IPS-18c (cell line): ENCODE measurements around the gene PSENEN.
"Not testable (repeated sequence)": the region's sequence is repeated elsewhere in the genome, so short reads cannot be mapped to it uniquely, and the experiment has no call there.

Experiments
- H3K4me3 ChIP-seq: 2 replicates; pipeline ENCODE4 v1.7.0; 2013; ENCODE audit warnings: low read depth, mild to moderate bottlenecking, low read length, moderate library complexity; ENCODE audit not compliant: insufficient read depth
- H3K9me3 ChIP-seq: one replicate; pipeline ENCODE4 v1.6.1; 2013; ENCODE audit warnings: mild to moderate bottlenecking, low read length, moderate library complexity; ENCODE audit not compliant: control insufficient read depth, insufficient read depth

PSENEN gene

DNA sequence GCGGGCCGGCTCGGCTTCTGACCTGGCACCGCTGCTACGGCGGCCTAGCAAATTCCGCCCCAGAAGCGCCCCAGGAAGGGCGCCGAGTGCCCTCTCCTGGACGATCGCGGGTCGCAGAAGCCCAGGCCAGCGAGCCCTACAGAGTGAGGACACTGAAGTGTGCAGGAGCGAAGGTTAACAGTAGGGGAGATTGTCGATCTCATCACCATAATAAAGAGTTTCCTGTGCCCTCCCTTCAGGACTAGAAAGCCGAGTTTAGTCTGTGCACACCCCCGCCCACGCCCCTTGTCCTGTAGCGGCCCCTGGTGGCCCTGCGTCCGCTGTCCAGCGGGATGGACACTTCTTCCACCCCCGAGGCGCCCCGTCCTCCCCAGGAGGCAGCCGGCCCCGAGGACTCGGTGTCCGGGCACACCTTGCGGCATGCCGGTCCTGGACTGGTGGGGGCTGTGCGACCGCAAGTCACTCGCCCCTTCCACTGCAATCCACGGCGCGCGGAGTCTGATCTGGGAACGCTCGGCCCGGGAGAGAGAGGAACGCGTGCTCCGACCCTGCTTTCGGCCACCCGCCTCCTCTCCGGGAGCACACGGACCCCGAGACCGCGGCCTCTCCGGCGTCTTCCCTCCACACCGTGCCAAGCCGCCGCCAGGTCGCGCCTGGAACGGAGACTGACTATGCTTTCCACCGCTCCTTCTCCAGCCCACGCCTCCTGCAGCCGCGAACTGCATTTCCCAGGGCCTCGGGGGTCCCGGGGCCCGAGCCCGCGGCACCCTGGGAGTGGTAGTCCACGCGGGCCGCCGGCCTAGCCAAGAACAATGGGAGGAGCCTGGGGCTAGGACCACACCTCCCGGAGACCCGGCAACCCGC, 28.4 kb upstream of the PSENEN start:
- peak overlapping the region; percentile 92 for H3K4me3 ChIP-seq
- H3K9me3 ChIP-seq, result no peaks in the 10 kb centered on the region

DNA sequence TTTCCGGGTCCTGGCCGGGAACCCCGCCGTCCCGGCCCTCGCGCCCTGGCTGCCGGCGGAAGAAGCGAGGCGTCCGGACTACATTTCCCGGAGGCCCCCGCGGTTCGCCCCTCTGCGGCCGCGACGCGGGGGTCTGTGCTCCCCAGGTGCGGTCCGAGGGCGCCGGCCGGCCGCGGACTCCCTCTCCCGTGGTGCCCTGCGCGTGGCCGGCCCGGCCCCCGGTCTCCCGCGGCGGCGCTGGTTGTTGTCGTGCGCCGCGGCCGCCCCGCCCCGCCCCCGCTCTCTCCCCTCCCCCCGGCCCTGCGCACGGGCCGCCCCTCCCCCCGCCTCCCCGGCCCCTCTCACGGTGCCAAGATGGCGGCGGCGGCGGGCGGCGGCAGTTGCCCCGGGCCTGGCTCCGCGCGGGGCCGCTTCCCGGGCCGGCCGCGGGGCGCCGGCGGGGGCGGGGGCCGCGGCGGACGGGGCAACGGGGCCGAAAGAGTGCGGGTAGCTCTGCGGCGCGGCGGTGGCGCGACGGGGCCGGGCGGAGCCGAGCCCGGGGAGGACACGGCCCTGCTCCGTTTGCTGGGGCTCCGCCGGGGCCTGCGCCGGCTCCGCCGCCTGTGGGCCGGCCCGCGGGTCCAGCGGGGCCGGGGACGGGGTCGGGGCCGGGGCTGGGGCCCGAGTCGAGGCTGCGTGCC, 27.6 kb upstream of the PSENEN start, which contains the start of gene KMT2B:
Gene KMT2B (plus strand): TSS at position 339 of the 680 bp plus-strand sequence. CDS start 16 bp downstream, at position 355.
- Histone ChIP-seq H3K4me3 (peak within 1 kb of the TSS; percentile 92), H3K9me3 (no peaks in the 10 kb centered on the region)

DNA sequence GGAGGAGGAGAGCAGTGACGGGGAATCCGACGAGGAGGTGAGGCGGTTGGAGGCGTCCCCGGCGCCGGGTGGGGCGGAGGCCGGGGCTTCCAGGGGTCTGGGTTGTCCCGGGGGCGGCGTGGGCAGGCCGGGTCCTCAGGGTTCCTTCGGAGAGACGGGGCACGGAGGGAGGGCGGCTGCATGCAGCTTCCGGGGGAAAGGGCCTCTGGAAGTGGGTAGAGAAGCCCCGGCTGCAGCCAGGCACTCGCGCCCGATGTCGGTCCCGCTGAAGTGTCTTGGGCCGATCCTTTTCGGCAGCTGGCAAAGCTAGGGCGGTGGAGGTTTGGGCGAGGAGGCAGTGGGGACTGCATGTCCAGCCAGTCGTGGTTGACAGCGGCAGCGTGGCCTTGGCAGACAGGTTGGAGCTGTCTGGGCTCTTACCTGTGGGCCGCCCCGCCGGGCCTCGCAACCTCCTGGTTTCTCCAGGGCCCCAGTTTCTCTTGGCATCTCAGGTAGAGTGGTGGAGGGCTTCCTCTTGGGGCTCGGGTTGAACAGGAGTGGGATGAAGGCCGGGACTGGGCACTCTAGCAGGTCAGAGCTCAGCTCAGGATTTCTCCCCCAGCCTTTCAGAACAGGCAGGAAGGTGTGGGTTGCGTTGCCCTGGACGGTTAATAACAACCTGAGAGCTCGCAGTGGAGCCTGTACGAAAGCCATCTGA, 27.0 kb upstream of the PSENEN start:
- Histone ChIP-seq H3K4me3 (peak overlapping the region; percentile 89), H3K9me3 (no peaks in the 10 kb centered on the region)

DNA sequence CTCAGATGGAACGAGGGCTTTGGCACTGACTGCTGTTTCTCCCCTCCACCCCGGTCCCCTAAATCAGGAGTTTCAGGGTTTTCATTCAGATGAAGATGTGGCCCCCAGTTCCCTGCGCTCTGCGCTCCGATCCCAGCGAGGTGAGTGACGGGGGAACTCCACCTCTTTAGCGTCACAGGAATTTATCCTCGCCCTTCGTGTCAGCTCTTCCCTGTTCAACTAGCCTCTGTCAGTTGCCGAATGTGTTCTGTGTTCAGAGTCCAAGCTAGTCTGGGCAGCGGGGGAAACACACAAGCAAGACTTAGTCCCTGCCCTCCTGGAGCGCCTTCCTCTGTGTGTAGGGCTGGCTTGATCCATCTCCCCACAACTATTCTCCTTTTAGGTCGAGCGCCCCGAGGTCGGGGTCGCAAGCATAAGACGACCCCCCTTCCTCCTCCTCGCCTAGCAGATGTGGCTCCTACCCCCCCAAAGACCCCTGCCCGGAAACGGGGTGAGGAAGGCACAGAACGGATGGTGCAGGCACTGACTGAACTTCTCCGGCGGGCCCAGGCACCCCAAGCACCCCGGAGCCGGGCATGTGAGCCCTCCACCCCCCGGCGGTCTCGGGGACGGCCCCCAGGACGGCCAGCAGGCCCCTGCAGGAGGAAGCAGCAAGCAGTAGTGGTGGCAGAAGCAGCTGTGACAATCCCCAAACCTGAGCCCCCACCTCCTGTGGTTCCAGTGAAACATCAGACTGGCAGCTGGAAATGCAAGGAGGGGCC, 25.9 kb upstream of the PSENEN start:
- H3K4me3 ChIP-seq, result peak overlapping the region; percentile 89
- H3K9me3 ChIP-seq, result no peaks in the 10 kb centered on the region

DNA sequence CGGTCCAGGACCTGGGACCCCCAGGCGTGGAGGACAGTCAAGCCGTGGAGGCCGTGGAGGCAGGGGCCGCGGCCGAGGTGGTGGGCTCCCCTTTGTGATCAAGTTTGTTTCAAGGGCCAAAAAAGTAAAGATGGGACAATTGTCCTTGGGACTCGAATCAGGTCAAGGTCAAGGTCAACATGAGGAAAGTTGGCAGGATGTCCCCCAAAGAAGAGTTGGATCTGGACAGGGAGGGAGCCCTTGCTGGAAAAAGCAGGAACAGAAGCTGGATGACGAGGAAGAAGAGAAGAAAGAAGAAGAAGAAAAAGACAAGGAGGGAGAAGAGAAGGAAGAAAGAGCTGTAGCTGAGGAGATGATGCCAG, 25.3 kb upstream of the PSENEN start:
- H3K9me3 ChIP-seq, result no peaks in the 10 kb centered on the region
- H3K4me3 ChIP-seq, result no peak overlapping the region

DNA sequence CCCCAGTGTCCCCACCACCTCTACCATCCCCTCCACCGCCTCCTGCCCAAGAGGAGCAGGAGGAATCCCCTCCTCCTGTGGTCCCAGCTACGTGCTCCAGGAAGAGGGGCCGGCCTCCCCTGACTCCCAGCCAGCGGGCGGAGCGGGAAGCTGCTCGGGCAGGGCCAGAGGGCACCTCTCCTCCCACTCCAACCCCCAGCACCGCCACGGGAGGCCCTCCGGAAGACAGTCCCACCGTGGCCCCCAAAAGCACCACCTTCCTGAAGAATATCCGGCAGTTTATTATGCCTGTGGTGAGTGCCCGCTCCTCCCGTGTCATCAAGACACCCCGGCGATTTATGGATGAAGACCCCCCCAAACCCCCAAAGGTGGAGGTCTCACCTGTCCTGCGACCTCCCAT, 24.8 kb upstream of the PSENEN start:
- no peak overlapping the region for H3K4me3 ChIP-seq
- H3K9me3 ChIP-seq, result no peaks in the 10 kb centered on the region

DNA sequence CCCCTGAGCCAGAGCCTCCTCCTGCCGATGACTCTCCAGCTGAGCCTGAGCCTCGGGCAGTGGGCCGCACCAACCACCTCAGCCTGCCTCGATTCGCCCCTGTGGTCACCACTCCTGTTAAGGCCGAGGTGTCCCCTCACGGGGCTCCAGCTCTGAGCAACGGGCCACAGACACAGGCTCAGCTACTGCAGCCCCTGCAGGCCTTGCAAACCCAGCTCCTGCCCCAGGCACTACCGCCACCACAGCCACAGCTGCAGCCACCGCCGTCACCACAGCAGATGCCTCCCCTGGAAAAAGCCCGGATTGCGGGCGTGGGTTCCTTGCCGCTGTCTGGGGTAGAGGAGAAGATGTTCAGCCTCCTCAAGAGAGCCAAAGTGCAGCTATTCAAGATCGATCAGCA, 24.1 kb upstream of the PSENEN start:
- no peak overlapping the region for H3K4me3 ChIP-seq
- no peaks in the 10 kb centered on the region for H3K9me3 ChIP-seq

DNA sequence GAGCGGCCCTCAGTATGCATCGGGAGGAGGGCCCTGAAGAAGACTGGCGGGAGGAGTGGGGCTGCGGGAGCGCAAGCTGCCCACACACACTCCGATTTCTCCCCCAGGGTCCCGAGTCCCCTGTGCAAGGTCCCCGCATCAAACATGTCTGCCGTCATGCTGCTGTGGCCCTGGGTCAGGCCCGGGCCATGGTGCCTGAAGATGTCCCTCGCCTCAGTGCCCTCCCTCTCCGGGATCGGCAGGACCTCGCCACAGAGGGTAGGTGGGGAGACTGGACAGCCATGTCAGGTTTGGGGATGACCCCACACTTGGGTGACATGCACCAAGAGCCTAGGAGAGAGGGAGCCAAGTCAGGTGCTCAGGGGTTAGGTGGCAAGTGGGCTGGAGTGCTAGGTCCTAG, 23.0 kb upstream of the PSENEN start:
- Histone ChIP-seq H3K4me3 (no peak overlapping the region), H3K9me3 (no peaks in the 10 kb centered on the region)

DNA sequence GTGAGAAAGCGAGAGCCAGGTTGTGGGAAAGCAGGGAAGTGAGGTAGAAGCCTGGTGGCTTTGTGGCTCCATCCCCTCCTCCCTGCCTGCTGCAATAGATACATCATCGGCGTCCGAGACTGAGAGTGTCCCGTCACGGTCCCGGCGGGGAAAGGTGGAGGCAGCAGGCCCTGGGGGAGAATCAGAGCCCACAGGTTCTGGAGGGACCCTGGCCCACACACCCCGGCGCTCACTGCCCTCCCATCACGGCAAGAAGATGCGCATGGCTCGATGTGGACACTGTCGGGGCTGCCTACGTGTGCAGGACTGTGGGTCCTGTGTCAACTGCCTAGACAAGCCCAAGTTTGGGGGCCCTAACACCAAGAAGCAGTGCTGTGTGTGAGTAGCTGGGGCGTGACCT, 22.6 kb upstream of the PSENEN start:
- Histone ChIP-seq H3K4me3 (no peak overlapping the region), H3K9me3 (no peaks in the 10 kb centered on the region)

DNA sequence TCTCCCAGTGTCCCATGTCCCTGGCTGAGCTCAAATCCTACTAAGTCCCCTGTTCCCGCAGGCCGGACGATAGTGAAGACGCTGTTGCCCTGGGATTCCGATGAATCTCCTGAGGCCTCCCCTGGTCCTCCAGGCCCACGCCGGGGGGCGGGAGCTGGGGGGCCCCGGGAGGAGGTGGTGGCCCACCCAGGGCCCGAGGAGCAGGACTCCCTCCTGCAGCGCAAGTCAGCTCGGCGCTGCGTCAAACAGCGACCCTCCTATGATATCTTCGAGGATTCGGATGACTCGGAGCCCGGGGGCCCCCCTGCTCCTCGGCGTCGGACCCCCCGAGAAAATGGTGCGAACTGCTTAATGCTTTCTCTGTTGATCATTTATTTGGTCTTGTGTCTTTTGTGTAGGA, 21.8 kb upstream of the PSENEN start:
- H3K4me3 ChIP-seq, result no peak overlapping the region
- H3K9me3 ChIP-seq, result no peaks in the 10 kb centered on the region

DNA sequence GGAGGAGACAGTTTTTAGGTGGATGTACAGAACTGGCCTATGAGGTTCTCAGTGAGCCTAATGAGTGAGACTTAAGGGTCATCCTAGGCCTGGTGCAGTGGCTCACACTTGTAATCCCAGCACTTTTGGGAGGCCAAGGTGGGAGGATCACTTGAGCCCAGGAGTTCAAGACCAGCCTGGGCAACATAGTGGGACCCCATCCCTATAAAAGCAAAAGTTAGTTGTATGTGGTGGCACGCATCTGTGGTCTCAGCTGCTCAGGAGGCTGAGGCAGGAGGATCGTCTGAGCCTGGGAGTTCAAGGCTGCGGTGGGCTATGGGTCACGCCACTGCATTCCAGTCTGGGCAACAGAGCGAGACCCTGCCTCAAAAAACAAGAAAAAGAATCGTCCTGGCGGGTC, 21.3 kb upstream of the PSENEN start:
- H3K9me3 ChIP-seq, H3K4me3 ChIP-seq: not testable (repeated sequence)

DNA sequence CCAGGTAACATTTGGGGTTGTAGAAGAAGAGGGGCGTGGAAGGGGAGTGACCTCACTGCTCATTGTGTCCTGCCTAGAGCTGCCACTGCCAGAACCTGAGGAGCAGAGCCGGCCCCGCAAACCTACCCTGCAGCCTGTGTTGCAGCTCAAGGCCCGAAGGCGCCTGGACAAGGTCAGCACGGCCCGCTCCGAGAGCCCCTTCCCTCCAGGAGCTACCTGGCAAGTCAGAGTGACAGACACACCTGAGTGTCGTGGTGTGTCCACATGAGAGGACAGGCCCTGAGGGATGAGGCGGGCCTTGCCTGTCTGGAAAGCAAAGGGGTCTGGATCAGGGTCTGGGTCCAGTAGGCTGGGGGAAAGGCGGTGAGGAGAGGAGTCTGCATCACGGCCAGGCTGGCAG, 20.9 kb upstream of the PSENEN start:
- H3K9me3 ChIP-seq, result no peaks in the 10 kb centered on the region
- H3K4me3 ChIP-seq, result no peak overlapping the region

DNA sequence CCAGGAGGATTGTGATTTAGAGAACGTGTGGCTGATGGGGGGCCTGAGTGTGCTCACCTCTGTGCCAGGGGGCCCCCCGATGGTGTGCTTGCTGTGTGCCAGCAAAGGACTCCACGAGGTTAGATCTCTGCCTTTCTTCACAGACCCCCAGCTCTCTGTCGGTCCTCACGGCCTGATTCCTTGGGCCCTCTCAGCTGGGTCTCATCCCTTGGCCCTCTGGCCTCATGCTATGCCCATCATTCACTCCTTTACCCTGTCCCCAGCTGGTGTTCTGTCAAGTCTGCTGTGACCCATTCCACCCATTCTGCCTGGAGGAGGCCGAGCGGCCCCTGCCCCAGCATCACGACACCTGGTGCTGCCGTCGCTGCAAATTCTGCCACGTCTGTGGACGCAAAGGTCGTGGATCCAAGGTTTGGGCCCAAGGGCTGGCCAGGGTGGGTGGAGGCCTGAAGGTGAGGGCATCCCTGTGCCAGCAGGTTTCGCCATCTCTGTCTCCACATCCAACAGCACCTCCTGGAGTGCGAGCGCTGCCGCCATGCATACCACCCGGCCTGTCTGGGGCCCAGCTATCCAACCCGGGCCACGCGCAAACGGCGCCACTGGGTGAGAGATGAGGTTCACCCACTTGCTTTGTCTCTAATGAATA, 20.1 kb upstream of the PSENEN start:
- no peak overlapping the region for H3K4me3 ChIP-seq
- H3K9me3 ChIP-seq, result no peaks in the 10 kb centered on the region

DNA sequence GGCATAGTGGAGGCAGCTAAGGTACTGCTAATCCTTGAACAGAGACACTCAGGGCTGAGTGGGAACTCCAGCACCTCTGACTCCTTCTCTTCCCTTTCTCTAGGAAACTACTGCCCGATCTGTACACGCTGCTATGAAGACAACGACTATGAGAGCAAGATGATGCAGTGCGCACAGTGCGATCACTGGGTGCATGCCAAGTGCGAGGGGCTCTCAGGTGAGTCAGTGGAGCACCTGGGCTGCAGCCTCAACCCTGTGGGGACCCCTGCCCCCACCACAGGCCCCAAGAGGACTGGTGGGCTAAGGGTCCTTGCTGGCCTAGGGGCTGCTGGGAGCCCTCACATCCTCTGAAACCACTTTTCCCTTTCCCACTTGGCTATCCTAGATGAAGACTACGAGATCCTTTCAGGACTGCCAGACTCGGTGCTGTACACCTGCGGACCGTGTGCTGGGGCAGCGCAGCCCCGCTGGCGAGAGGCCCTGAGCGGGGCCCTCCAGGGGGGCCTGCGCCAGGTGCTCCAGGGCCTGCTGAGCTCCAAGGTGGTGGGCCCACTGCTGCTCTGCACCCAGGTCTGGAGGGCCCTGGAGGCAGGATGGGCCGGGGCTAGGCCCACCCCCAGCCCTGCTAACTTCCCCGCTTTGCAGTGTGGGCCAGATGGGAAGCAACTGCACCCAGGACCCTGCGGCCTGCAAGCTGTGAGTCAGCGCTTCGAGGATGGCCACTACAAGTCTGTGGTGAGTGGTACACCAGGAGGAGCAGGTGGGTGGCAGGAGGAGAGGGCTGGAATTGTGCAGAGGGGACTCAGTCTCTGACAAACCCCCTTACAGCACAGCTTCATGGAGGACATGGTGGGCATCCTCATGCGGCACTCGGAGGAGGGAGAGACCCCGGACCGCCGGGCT, 18.1 kb upstream of the PSENEN start:
- H3K9me3 ChIP-seq, result no peaks in the 10 kb centered on the region

DNA sequence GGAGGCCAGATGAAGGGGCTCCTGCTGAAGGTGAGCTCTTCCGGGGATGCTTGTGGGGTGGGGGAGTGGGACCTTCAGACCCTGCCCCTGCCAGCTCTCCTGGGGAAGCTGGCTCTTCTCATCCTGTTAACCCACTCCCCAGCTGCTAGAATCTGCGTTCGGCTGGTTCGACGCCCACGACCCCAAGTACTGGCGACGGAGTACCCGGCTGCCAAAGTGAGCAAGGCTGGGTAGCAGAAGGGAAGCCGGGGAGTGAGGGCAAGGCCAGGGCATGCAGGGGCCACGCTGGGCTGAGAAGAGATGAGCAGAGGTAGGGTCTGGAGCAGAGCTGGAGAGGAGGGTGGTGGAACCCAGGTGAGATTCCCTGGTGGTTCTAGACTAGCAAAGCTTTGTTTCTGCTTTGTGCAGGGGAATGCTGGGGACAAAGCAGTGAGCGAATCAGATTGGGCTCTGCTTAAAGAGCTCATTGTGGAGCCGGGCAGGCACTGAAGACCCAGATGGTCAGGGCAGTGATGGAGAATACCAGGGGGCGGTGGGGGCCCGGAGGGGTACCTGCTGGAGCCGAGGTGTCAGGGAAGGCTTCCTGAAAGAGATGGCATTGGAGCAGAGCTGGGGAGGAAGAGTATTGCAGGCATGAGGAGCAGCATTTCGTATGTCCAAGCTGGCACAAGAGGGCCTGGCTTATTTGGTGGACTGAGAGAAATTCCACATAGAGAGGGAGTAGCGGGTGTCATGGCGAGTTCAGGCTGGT, 17.3 kb upstream of the PSENEN start:
- no peaks in the 10 kb centered on the region for H3K9me3 ChIP-seq
- no peak overlapping the region for H3K4me3 ChIP-seq

More for the DNA sequence above, 18.1 kb upstream of the PSENEN start:
- no peak overlapping the region for H3K4me3 ChIP-seq
